Suprapubic skin (tissue), 4 donors: Measurements from ENCODE around the gene ABCC8.

Experiments
- EP300 ChIP-seq: sonication (generic); formaldehyde crosslinking; IDR thresholded peaks from one replicate; pipeline ENCODE4 v1.6.1; 2017; ENCODE audit warnings: antibody characterized with exemption
- POLR2A ChIP-seq, 2 donors: fragments of 450-650 bp; IDR thresholded peaks; one replicate each; pipeline ENCODE4 v1.6.1; 2017; ENCODE audit warnings: antibody characterized with exemption in 2 of 2, mild to moderate bottlenecking in 2 of 2, moderate library complexity in 2 of 2
- POLR2AphosphoS5 ChIP-seq, 3 donors: sonication (generic); formaldehyde crosslinking; IDR thresholded peaks; one replicate each; pipeline ENCODE4 v1.6.1; 2017; ENCODE audit warnings: antibody characterized with exemption in 3 of 3
- TF ChIP-seq, protein P1 (sequence below), 2 donors: fragments of 200-600 bp in 1 of 2; fragments of 450-650 bp in 1 of 2; sonication (generic) in 1 of 2; IDR thresholded peaks; one replicate each; pipeline ENCODE4 v1.5.1; 2016 to 2019; ENCODE audit warnings: antibody characterized with exemption in 2 of 2, mild to moderate bottlenecking in 1 of 2, moderate library complexity in 1 of 2

DNA sequence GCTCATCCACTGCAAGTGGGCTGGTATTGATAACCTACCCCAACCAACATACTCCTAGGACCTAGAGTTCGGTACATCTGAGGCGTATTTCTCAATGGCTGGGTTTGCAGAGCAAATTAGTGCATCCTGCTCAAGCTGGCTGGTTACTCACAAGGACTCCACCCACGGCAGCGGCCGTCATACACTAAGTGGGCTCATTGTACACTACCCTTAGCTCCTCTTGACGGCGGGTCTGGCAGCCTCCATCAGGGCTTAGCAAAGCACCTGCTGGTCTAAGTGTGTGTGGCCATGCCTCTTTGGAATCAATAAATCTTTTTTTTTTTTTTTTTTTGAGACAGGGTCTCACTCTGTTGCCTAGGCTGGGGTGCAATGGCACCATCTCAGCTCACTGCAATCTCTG lies 68.0 kb downstream of the ABCC8 start:
- TF ChIP-seq, protein P1, sequence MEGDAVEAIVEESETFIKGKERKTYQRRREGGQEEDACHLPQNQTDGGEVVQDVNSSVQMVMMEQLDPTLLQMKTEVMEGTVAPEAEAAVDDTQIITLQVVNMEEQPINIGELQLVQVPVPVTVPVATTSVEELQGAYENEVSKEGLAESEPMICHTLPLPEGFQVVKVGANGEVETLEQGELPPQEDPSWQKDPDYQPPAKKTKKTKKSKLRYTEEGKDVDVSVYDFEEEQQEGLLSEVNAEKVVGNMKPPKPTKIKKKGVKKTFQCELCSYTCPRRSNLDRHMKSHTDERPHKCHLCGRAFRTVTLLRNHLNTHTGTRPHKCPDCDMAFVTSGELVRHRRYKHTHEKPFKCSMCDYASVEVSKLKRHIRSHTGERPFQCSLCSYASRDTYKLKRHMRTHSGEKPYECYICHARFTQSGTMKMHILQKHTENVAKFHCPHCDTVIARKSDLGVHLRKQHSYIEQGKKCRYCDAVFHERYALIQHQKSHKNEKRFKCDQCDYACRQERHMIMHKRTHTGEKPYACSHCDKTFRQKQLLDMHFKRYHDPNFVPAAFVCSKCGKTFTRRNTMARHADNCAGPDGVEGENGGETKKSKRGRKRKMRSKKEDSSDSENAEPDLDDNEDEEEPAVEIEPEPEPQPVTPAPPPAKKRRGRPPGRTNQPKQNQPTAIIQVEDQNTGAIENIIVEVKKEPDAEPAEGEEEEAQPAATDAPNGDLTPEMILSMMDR (IDR thresholded peaks at IDR 0.05): no peak
- no peak for TF ChIP-seq EP300
- TF ChIP-seq POLR2A (IDR thresholded peaks at IDR 0.05): no peak
- TF ChIP-seq POLR2AphosphoS5 (IDR thresholded peaks at IDR 0.05): no peak
